HG02981 (cell line): ENCODE data around the gene GMDS.

ENCODE experiments used
- ATAC-seq: cut with Tn5 transposase; IDR thresholded peaks from one replicate; pipeline ENCODE4 v1.9.1; 2021; ENCODE audit warnings: mild to moderate bottlenecking, moderate library complexity; ENCODE audit not compliant: unreplicated experiment

Gene GMDS

GRCh38 chr6:2182251-2182650 is 63.2 kb downstream of the GMDS start:
- ATAC-seq, result no peak

DNA sequence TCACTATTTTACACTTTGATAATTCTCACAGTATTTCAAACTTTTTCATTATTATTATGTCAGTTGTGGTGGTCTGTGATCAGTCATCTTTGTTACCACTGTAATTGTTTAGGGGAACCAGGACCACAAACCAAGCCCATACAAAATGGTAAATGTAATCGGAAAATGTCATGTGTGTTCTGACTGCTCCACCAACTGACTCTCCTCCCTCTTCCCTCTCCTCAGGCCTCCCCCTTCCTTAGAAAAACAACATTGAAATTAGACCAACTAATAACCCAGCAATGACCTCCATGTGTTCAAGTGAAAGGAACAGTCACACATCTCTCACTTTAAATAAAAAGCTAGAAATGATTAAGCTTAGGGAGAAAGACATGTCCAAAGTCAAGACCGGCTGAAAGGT is 63.8 kb downstream of the GMDS start:
- ATAC-seq, result no peak

DNA sequence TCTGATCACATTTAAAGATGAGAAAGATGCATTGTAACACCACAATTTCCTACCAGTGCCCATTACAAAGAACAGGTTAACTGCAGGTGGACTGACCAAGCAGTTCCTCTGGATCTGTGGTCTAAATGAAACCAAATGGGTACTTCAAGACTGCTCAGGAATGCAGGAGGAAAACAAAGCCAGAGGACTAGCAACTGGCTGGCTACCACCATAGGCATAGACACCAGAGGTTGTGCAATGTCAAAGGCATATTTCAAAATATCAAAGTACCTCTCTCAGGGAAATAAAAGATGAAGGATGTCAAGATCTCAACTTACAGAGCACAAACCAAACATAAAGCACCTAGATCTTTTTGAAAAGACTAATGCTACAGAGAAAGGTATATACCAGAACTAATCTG is 65.5 kb downstream of the GMDS start:
- ATAC-seq, result no peak

DNA sequence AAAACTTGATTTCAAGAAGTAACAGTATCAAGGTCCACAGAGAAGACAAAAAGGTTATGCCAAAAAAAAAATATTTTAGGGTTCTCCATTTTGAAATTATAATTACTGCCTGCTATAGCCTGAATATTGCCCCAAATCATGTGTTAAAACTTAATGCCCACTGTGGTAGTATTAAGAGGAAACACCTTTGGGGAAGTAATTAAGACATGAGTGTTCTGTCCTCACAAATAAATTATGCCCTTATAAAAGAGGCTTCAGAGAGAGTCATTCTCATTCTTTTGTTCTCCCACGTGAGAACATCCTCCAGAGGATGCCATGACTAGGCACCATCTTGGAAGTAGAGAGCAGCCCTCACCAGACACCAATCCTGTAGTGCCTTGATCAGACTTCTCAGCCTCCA is 66.2 kb downstream of the GMDS start:
- ATAC-seq, result no peak

GRCh38 chr6:2178125-2178524 is 67.3 kb downstream of the GMDS start:
- no peak for ATAC-seq

DNA sequence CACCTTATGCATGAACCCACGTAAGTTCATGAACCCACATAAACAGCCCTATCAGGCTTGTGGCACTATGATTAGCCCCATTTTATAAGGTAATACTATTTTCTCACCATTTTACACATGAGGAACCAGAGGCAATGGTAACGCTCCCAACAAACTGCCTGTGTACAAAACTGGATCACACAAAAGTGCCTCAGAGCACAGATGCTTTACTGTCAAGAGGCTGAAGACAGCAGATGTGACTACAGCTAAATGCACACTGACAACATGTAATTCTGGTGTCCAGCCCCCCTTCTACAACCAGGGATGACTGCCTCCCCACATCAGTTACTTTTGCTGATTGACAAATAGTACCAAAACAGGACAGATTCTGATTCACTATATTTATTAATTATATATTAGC is 69.6 kb downstream of the GMDS start:
- ATAC-seq, result no peak

- ATAC-seq, result no peak
Measured at GRCh38 chr6:2173203-2173961, 72.0 kb downstream of the GMDS start.

- ATAC-seq, result no peak
Measured at GRCh38 chr6:2171728-2172127, 73.7 kb downstream of the GMDS start.

DNA sequence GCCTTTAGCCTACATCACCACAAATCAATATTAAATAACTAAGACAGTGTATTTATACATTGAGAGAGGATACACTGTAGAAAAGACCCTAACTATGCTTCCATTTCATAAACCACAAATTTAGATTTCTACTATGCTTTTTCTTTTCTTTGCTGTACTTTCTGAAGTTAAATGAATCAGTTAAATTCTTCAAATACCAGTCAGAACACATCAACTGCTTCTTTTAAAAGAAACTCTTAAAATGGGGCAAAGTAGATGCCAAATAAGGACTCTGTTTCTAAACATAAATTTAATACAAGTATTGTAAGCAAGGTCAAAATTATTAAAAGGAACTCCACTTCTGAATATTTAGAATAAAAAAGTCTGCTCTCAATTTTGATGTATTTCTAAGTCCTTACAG is 76.9 kb downstream of the GMDS start:
- no peak for ATAC-seq

GRCh38 chr6:2166717-2167116 is 78.7 kb downstream of the GMDS start:
- ATAC-seq, result no peak

- no peak for ATAC-seq
Measured at GRCh38 chr6:2165286-2165685, 80.1 kb downstream of the GMDS start.

- ATAC-seq, result no peak
Measured at GRCh38 chr6:2164481-2164880, 80.9 kb downstream of the GMDS start.

DNA sequence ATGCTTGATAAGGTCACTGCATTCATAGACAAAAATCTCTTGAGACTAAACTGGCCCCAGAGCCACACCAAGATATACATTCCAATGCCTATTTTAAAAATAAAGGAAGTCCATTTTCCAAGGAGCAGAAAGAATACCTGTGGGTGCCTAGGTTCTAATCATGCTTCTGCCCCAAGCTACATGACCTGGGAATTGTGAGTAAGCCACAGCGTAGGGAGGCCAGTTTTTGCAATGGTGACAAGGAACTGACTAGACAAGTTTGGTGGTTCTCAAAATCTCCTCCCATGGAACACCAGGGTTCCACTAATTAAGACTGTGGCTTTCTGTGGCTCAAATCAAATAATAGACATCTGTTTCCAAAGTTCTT is 83.3 kb downstream of the GMDS start:
- no peak for ATAC-seq

DNA sequence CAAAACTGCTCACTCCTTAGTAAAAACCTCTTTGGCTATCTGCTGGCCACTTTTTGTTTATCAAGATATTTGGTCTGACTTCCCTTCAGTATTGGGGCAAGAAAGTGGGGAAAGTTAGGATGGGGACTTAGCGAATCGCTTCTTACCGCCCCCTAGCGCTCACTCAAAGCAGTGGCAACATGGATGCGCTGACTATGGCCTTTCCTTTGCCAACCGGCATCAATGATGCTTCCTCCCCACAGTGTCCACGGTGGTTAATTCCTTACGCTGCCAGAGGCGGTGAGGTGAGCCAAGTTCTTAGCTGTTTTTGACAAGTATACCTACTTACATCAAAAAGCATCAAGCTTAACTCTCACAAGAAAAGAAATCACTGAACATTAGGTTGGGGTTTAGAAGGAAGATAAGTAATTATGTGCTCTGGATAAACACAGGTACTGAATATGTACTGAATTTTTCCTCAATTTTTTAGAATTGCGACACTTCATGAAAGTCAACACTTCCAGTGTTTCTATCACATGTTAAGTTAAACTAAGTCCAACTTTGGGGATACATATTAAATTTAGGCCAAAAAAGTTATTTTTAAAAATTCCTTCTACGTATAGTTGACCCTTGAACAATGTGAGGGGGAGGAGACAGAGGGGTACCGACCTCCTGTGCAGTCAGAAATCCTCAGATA is 86.7 kb downstream of the GMDS start:
- no peak for ATAC-seq

DNA sequence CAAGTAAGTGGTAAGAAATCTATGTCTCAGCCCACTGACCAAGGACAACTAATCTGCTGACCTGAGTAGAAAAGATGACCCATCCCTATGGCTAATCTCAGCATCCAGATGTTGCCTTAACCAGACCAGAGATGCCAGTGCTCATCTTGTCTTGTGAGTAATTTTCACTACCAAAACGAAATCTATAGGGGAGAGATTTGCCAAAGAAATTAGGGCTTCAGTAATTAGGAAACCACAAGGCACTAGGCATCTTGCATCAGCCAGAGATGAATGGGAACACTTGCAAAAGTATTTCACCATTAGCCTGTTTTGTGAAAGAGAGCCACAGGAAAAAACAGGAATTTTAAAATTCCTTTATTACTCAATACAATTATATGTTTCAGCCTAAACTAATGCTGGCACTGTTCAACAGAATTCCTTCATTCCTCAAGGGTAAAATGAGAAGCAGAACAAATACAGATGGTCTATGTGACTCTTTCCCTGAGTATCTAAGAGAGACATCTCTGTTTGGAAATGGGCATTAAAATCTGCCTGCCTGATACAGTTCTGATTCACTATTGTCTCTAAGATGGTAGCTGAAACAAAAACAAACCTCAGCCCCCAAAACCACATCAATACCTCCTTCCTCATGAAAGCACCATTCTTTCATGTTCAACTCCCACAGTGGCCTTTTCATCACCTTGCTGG is 87.8 kb downstream of the GMDS start:
- peak; percentile 59 for ATAC-seq

GRCh38 chr6:2155206-2155605 is 90.2 kb downstream of the GMDS start:
- no peak for ATAC-seq

GRCh38 chr6:2149361-2150006 is 95.9 kb downstream of the GMDS start:
- ATAC-seq, result no peak

DNA sequence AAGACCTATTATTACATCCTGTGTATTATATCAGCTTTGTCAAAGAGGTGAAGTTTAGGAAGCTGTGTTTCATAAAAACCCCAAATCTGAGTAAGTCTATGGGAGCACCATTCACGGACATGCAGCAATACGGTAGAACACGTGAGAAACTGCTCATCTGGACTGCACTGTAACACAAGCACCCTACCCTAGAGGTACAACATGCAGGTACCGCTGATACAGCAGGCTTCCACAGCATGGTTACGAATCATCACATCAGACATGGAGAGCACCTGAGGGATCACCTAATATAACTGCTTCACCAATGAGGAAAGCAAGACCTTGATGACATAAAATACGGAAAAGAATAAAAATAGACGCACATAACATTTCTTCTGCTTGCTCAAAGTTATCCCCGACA is 96.7 kb downstream of the GMDS start:
- no peak for ATAC-seq

- no peak for ATAC-seq
Measured at GRCh38 chr6:2147766-2148448, 97.5 kb downstream of the GMDS start.

DNA sequence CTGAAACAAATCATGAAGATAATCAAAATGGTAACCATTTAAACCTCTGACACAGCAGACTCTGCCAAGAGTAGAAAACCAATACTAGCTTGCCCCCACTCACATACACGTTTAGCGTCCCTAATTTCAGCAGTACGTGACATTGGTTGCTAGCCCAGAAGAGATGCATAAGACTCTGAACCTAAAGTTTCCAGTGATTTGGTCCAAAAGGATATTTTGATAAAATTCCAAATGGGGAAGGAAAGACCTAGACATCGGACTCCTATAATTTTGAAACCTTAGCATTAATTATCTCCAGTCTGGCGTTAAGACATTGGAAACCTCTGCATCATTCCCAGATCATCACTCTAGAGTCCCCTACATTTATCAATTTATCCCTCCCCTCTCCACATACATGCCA is 98.1 kb downstream of the GMDS start:
- no peak for ATAC-seq

GRCh38 chr6:2144210-2144609 is 101.2 kb downstream of the GMDS start:
- no peak for ATAC-seq
